HFFc6 (cell line): ENCODE data around the gene ALAS2. TPM values are rescaled to one million over a fixed set of nuclear protein-coding genes. Genes with fewer than 3 reads are reported as not detected.

ENCODE experiments used
- DNase-seq: peaks from one replicate; pipeline ENCODE4 v3.0.0-alpha.2; 2018
- H3K27ac Mint-ChIP-seq: 2 replicates; pipeline ENCODE4 v1.8.0; 2020; ENCODE audit warnings: mild to moderate bottlenecking, mixed read lengths
- H3K27me3 Mint-ChIP-seq: 2 replicates; pipeline ENCODE4 v1.8.0; 2021; ENCODE audit warnings: mild to moderate bottlenecking, moderate library complexity, mixed read lengths; ENCODE audit not compliant: insufficient read depth
- H3K36me3 Mint-ChIP-seq: 2 replicates; pipeline ENCODE4 v1.8.0; 2021; ENCODE audit warnings: low read depth, mixed read lengths
- H3K4me1 Mint-ChIP-seq: 2 replicates; pipeline ENCODE4 v1.8.0; 2020; ENCODE audit warnings: low read depth, mixed read lengths
- H3K4me3 Mint-ChIP-seq: 2 replicates; pipeline ENCODE4 v1.8.0; 2020; ENCODE audit warnings: mild to moderate bottlenecking, moderate library complexity, mixed read lengths
- H3K9me3 Mint-ChIP-seq: 2 replicates; pipeline ENCODE4 v1.8.0; 2020; ENCODE audit warnings: mild to moderate bottlenecking, mixed read lengths
- CTCF ChIP-seq: fragments of 200-600 bp; sonication (generic); IDR thresholded peaks from 2 replicates; pipeline ENCODE4 v1.5.0; 2021; ENCODE audit warnings: antibody characterized with exemption, mild to moderate bottlenecking
- total RNA-seq, 6 experiments: library from RNA; stranded (reverse); fragmentation: NEBNext Ultra II Directional; extraction: Animal tissue kit (Norgen Biotek cat#: 25700); gene quantifications; 2 replicates in 1 of 6; 3 replicates in 5 of 6; pipeline ENCODE4 v1.2.3, GENCODE V29; 2021

ALAS2 gene
- total RNA-seq, 6 experiments from 2014 or later = not detected

- no peak for TF ChIP-seq CTCF
- Mint-ChIP-seq H3K27me3 (peaks cover 3% of the 10 kb centered on the region), H3K4me1 (no peaks in the 10 kb centered on the region), H3K9me3 (no peaks in the 10 kb centered on the region), H3K36me3 (no peaks in the 10 kb centered on the region), H3K27ac (no peak overlapping the region), H3K4me3 (no peak overlapping the region)
- DNase-seq = no peak
Observed at GRCh38 chrX:54964766-54965497, 65.8 kb downstream of the ALAS2 start.

GRCh38 chrX:54961750-54962149, 69.0 kb downstream of the ALAS2 start:
- Mint-ChIP-seq H3K4me3 (no peak overlapping the region), H3K27me3 (peaks cover 2% of the 10 kb centered on the region; the same call in 1 of the 2 replicates), H3K27ac (no peak overlapping the region), H3K4me1 (no peaks in the 10 kb centered on the region), H3K36me3 (no peaks in the 10 kb centered on the region), H3K9me3 (no peaks in the 10 kb centered on the region)
- no peak for DNase-seq
- no peak for TF ChIP-seq CTCF

Other genes starting within 250 kb of the ALAS2 start
- not detected for gene ITIH6, start 232.7 kb downstream of the ALAS2 start, total RNA-seq
- 100 to 1,000 TPM; 205 to 244 (median 226) TPM for gene MAGED2, start 223.2 kb downstream of the ALAS2 start, total RNA-seq
- 10 to 100 TPM; 13.3 to 20.0 (median 18.4) TPM for gene TRO, start 110.2 kb downstream of the ALAS2 start, total RNA-seq
- not detected for gene PFKFB1, start 36.8 kb downstream of the ALAS2 start, total RNA-seq
- gene APEX2, start 30.6 kb downstream of the ALAS2 start, total RNA-seq = 10 to 100 TPM; 14.3 to 17.2 (median 15.9) TPM
- not detected for gene PAGE2B, start 44.1 kb upstream of the ALAS2 start, total RNA-seq
- under 1 TPM in 1 of 6 experiments, not detected in 5; 0.82 TPM for gene PAGE2, start 58.0 kb upstream of the ALAS2 start, total RNA-seq
- 1 to 10 TPM in 3 of 6 experiments, under 1 TPM in 1, not detected in 2; 0.60 to 1.3 (median 1.2) TPM for gene PAGE5, start 189.4 kb upstream of the ALAS2 start, total RNA-seq
- gene PAGE3, start 233.9 kb upstream of the ALAS2 start, total RNA-seq = not detected